H9 (cell line): Measurements from ENCODE around the gene ENTR1. TPM values are rescaled to one million over a fixed set of nuclear protein-coding genes. Genes with fewer than 3 reads are reported as not detected.

ENCODE experiments used
- DNase-seq: peaks from one replicate; pipeline ENCODE4 v3.0.0-alpha.2; 2017
- H2AFZ ChIP-seq: one replicate; pipeline ENCODE4 v1.6.1; 2013; ENCODE audit warnings: mild to moderate bottlenecking, low read length, control low read depth, moderate library complexity
- H2AK5ac ChIP-seq: 2 replicates; pipeline ENCODE4 v1.6.1; 2013; ENCODE audit warnings: low read length, control low read depth, mixed read lengths; ENCODE audit not compliant: insufficient read length
- H2BK120ac ChIP-seq: one replicate; pipeline ENCODE4 v1.6.1; 2013; ENCODE audit warnings: low read depth, mild to moderate bottlenecking, low read length, control low read depth, inconsistent platforms; ENCODE audit not compliant: poor library complexity, severe bottlenecking
- H2BK12ac ChIP-seq: 2 replicates; pipeline ENCODE4 v1.6.1; 2013; ENCODE audit warnings: low read length, control low read depth, mixed read lengths, low read depth; ENCODE audit not compliant: insufficient read length
- H2BK15ac ChIP-seq: 2 replicates; pipeline ENCODE4 v1.6.1; 2013; ENCODE audit warnings: low read depth, low read length, control low read depth
- H2BK20ac ChIP-seq: one replicate; pipeline ENCODE4 v1.6.1; 2013; ENCODE audit warnings: low read depth, mild to moderate bottlenecking, low read length, control low read depth, inconsistent platforms; ENCODE audit not compliant: poor library complexity, severe bottlenecking
- H2BK5ac ChIP-seq: 2 replicates; pipeline ENCODE4 v1.6.1; 2013; ENCODE audit warnings: low read length, control low read depth, mixed read lengths; ENCODE audit not compliant: insufficient read length
- H3K14ac ChIP-seq: 2 replicates; pipeline ENCODE4 v1.6.1; 2013; ENCODE audit warnings: low read length, control low read depth; ENCODE audit not compliant: insufficient read depth
- H3K18ac ChIP-seq: 2 replicates; pipeline ENCODE4 v1.6.1; 2013; ENCODE audit warnings: low read depth, mild to moderate bottlenecking, mixed read lengths, low read length, control low read depth; ENCODE audit not compliant: insufficient read length
- H3K23ac ChIP-seq: 2 replicates; pipeline ENCODE4 v1.6.1; 2013; ENCODE audit warnings: low read length, control low read depth, mixed read lengths, low read depth; ENCODE audit not compliant: insufficient read length
- H3K23me2 ChIP-seq: 2 replicates; pipeline ENCODE4 v1.6.1; 2013; ENCODE audit warnings: low read depth, mild to moderate bottlenecking, mixed read lengths, low read length, control low read depth; ENCODE audit not compliant: insufficient read length, poor library complexity, severe bottlenecking
- H3K27ac ChIP-seq: 2 replicates; pipeline ENCODE4 v1.5.1; 2013; ENCODE audit warnings: low read length, control low read depth, mixed read lengths, low read depth; ENCODE audit not compliant: insufficient read length
- H3K27me3 ChIP-seq: 2 replicates; pipeline ENCODE4 v1.6.1; 2013; ENCODE audit warnings: low read length, control low read depth, inconsistent platforms; ENCODE audit not compliant: insufficient read depth
- H3K4ac ChIP-seq: 2 replicates; pipeline ENCODE4 v1.6.1; 2013; ENCODE audit warnings: low read depth, mild to moderate bottlenecking, control low read depth, inconsistent platforms, low read length, moderate library complexity
- H3K4me1 ChIP-seq: 2 replicates; pipeline ENCODE4 v1.6.1; 2013; ENCODE audit warnings: low read length, control low read depth, inconsistent platforms; ENCODE audit not compliant: insufficient read depth
- H3K4me2 ChIP-seq: 2 replicates; pipeline ENCODE4 v1.6.1; 2013; ENCODE audit warnings: low read length, control low read depth, mixed read lengths; ENCODE audit not compliant: insufficient read length, insufficient read depth
- H3K56ac ChIP-seq: 2 replicates; pipeline ENCODE4 v1.6.1; 2013; ENCODE audit warnings: low read depth, mild to moderate bottlenecking, mixed read lengths, low read length, control low read depth; ENCODE audit not compliant: insufficient read length
- H3K79me1 ChIP-seq: 2 replicates; pipeline ENCODE4 v1.6.1; 2013; ENCODE audit warnings: low read depth, mild to moderate bottlenecking, moderate library complexity, low read length, control low read depth, inconsistent platforms; ENCODE audit not compliant: insufficient read depth, poor library complexity, severe bottlenecking
- H3K79me2 ChIP-seq: 2 replicates; pipeline ENCODE4 v1.6.1; 2013; ENCODE audit warnings: low read length, control low read depth, inconsistent platforms; ENCODE audit not compliant: insufficient read depth
- H3K9ac ChIP-seq: 2 replicates; pipeline ENCODE4 v1.6.1; 2013; ENCODE audit warnings: low read length, control low read depth, mixed read lengths; ENCODE audit not compliant: insufficient read length; ENCODE audit errors: extremely low read depth
- H3K9me3 ChIP-seq: one replicate; pipeline ENCODE4 v1.6.1; 2013; ENCODE audit warnings: low read depth, low read length, inconsistent platforms; ENCODE audit not compliant: control insufficient read depth
- H3T11ph ChIP-seq: one replicate; pipeline ENCODE4 v1.6.1; 2013; ENCODE audit warnings: mild to moderate bottlenecking, low read length, control low read depth, inconsistent platforms
- H4K20me1 ChIP-seq: one replicate; pipeline ENCODE4 v1.6.1; 2013; ENCODE audit not compliant: control insufficient read depth, insufficient read length, insufficient read depth
- H4K5ac ChIP-seq: 2 replicates; pipeline ENCODE4 v1.6.1; 2013; ENCODE audit warnings: low read depth, mild to moderate bottlenecking, mixed read lengths, low read length, control low read depth; ENCODE audit not compliant: insufficient read length
- H4K8ac ChIP-seq: replicated peaks from 2 replicates; pipeline ENCODE4 v1.6.1; 2013; ENCODE audit warnings: low read length, control low read depth, mixed read lengths, low read depth; ENCODE audit not compliant: insufficient read length
- H4K91ac ChIP-seq: 2 replicates; pipeline ENCODE4 v1.6.1; 2013; ENCODE audit warnings: low read depth, mild to moderate bottlenecking, moderate library complexity, mixed read lengths, low read length, control low read depth; ENCODE audit not compliant: insufficient read length
- H3K27ac Mint-ChIP-seq, 3 experiments: 2 replicates in 2 of 3; 3 replicates in 1 of 3; pipeline ENCODE4 v1.8.0; 2020 to 2021; ENCODE audit warnings: mixed read lengths in 3 of 3, mild to moderate bottlenecking in 1 of 3, moderate library complexity in 1 of 3
- H3K27me3 Mint-ChIP-seq: 2 replicates; pipeline ENCODE4 v1.8.0; 2021; ENCODE audit warnings: low read depth, mild to moderate bottlenecking, moderate library complexity, mixed read lengths
- H3K36me3 Mint-ChIP-seq, 3 experiments: 2 replicates in 2 of 3; 3 replicates in 1 of 3; pipeline ENCODE4 v1.8.0; 2020 to 2021; ENCODE audit warnings: low read depth in 3 of 3, mixed read lengths in 3 of 3; ENCODE audit not compliant: insufficient read depth in 1 of 3
- H3K4me1 Mint-ChIP-seq, 2 experiments: 2 replicates each; pipeline ENCODE4 v1.8.0; 2020; ENCODE audit warnings: mixed read lengths in 2 of 2
- H3K4me3 Mint-ChIP-seq, 2 experiments: 2 replicates in 1 of 2; 3 replicates in 1 of 2; pipeline ENCODE4 v1.8.0; 2020 to 2021; ENCODE audit warnings: mild to moderate bottlenecking in 2 of 2, mixed read lengths in 2 of 2, moderate library complexity in 1 of 2
- H3K9me3 Mint-ChIP-seq, 2 experiments: 2 replicates in 1 of 2; 3 replicates in 1 of 2; pipeline ENCODE4 v1.8.0; 2020; ENCODE audit warnings: mild to moderate bottlenecking in 2 of 2, mixed read lengths in 2 of 2, moderate library complexity in 1 of 2
- CTCF ChIP-seq: fragments of 200-600 bp; sonication (generic); conservative IDR thresholded peaks from 3 replicates; pipeline ENCODE4 v1.8.0; 2021; ENCODE audit warnings: antibody characterized with exemption, mild to moderate bottlenecking
- WGBS: extraction: QIAGEN DNeasy Blood & Tissue Kit; methylation state at CpG from one replicate; pipeline ENCODE4 v1.1.7; 2013; ENCODE audit warnings: missing lambda C conversion rate, low lambda C conversion rate, mixed read lengths; ENCODE audit not compliant: insufficient read length; ENCODE audit errors: extremely low coverage; 5-methylcytosine and 5-hydroxymethylcytosine counted together
- total RNA-seq: library from RNA; stranded (reverse); gene quantifications from 2 replicates; pipeline ENCODE4 v1.2.1, GENCODE V29; 2021

Gene ENTR1
- total RNA-seq, 1 experiment from 2014 or later, result 108 TPM

GRCh38 chr9:136437839-136438547 lies 27.6 kb upstream of the ENTR1 start:
- Histone ChIP-seq H2AFZ (no peak overlapping the region), H4K5ac (no peak overlapping the region), H3K9ac (peak overlapping the region; percentile 45), H4K8ac (no peak overlapping the region), H4K91ac (no peak overlapping the region), H2BK12ac (no peak overlapping the region), H3K4me1 (no peaks in the 10 kb centered on the region), H2BK20ac (no peak overlapping the region), H3K56ac (no peak overlapping the region), H3K9me3 (no peaks in the 10 kb centered on the region), H3K4ac (no peak overlapping the region), H3K27ac (no peak overlapping the region), H2BK15ac (no peak overlapping the region), H3K14ac (peak overlapping the region; percentile 44; the same call in 1 of the 2 replicates), H3K23ac (no peak overlapping the region), H3K27me3 (no peaks in the 10 kb centered on the region), H3K79me1 (peaks cover 2% of the 10 kb centered on the region), H3K18ac (no peak overlapping the region), H3K23me2 (peaks cover 14% of the 10 kb centered on the region), H4K20me1 (no peaks in the 10 kb centered on the region), H3K4me2 (peak overlapping the region; percentile 89), H2BK120ac (no peak overlapping the region), H3K79me2 (peaks cover 5% of the 10 kb centered on the region; the same call in 1 of the 2 replicates), H3T11ph (no peak overlapping the region), H2BK5ac (no peak overlapping the region), H2AK5ac (no peak overlapping the region)
- peak overlapping the region; percentile 82 to 86 for H3K4me3 Mint-ChIP-seq
- no peak for DNase-seq
- H3K27me3 Mint-ChIP-seq, result no peaks in the 10 kb centered on the region
- peaks cover 5 to 33% (median 17%) of the 10 kb centered on the region in 3 experiments for H3K36me3 Mint-ChIP-seq
- H3K27ac Mint-ChIP-seq, result no peak overlapping the region
- no peaks in the 10 kb centered on the region for H3K9me3 Mint-ChIP-seq
- no CpG with 5 or more reads among the region's 37 CpGs for WGBS
- peaks cover 15 to 16% of the 10 kb centered on the region in 2 experiments for H3K4me1 Mint-ChIP-seq
- no peak for TF ChIP-seq CTCF
